Neutrophil (primary cell): ENCODE measurements around the gene PPP1R3C.

ENCODE experiments used
- H3K27ac ChIP-seq: fragments of 200-600 bp; sonication (generic); 2 replicates; pipeline ENCODE4 v1.5.1; 2016; ENCODE audit warnings: mild to moderate bottlenecking, moderate library complexity
- H3K27me3 ChIP-seq: fragments of 200-600 bp; sonication (generic); 2 replicates; pipeline ENCODE4 v1.6.0; 2016; ENCODE audit warnings: mild to moderate bottlenecking
- H3K36me3 ChIP-seq: fragments of 200-600 bp; sonication (generic); 2 replicates; pipeline ENCODE4 v1.5.1; 2017
- H3K4me1 ChIP-seq, 2 experiments: fragments of 200-600 bp in 1 of 2; sonication (generic) in 1 of 2; 1 replicate in 1 of 2; 2 replicates in 1 of 2; pipeline versions ENCODE4 v1.5.1 to v1.6.1; 2013 to 2016; ENCODE audit warnings: low read depth in 1 of 2, low read length in 1 of 2, mild to moderate bottlenecking in 1 of 2, moderate library complexity in 1 of 2; ENCODE audit not compliant: control insufficient read depth in 1 of 2, insufficient read depth in 1 of 2
- H3K4me3 ChIP-seq, 2 experiments: fragments of 200-600 bp in 1 of 2; sonication (generic) in 1 of 2; 1 replicate in 1 of 2; 2 replicates in 1 of 2; pipeline ENCODE4 v1.5.1; 2013 to 2016; ENCODE audit warnings: low read depth in 1 of 2, low read length in 1 of 2, mild to moderate bottlenecking in 1 of 2, moderate library complexity in 1 of 2
- H3K9me3 ChIP-seq: fragments of 200-600 bp; sonication (generic); 2 replicates; pipeline ENCODE4 v1.5.1; 2016
- TF ChIP-seq, protein P1 (sequence below): fragments of 200-600 bp; sonication (generic); IDR thresholded peaks from 2 replicates; pipeline ENCODE4 v1.5.1; 2016; ENCODE audit warnings: antibody characterized with exemption

PPP1R3C gene

GRCh38 chr10:91632671-91633550, at the start of gene PPP1R3C:
Gene PPP1R3C (minus strand): TSS chr10:91633071. CDS start chr10:91632969, 102 bp downstream.
- no peak within 1 kb of the TSS for H3K27ac ChIP-seq
- TF ChIP-seq, protein P1, sequence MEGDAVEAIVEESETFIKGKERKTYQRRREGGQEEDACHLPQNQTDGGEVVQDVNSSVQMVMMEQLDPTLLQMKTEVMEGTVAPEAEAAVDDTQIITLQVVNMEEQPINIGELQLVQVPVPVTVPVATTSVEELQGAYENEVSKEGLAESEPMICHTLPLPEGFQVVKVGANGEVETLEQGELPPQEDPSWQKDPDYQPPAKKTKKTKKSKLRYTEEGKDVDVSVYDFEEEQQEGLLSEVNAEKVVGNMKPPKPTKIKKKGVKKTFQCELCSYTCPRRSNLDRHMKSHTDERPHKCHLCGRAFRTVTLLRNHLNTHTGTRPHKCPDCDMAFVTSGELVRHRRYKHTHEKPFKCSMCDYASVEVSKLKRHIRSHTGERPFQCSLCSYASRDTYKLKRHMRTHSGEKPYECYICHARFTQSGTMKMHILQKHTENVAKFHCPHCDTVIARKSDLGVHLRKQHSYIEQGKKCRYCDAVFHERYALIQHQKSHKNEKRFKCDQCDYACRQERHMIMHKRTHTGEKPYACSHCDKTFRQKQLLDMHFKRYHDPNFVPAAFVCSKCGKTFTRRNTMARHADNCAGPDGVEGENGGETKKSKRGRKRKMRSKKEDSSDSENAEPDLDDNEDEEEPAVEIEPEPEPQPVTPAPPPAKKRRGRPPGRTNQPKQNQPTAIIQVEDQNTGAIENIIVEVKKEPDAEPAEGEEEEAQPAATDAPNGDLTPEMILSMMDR: no peak
- H3K9me3 ChIP-seq: no peaks in the 10 kb centered on the region
- H3K27me3 ChIP-seq: peaks cover 70% of the 10 kb centered on the region
- H3K4me1 ChIP-seq: peaks cover 0 to 6% of the 10 kb centered on the region in 2 experiments
- H3K4me3 ChIP-seq: peak within 1 kb of the TSS in 1 of 2 experiments; percentile 22
- no peaks in the 10 kb centered on the region for H3K36me3 ChIP-seq

DNA sequence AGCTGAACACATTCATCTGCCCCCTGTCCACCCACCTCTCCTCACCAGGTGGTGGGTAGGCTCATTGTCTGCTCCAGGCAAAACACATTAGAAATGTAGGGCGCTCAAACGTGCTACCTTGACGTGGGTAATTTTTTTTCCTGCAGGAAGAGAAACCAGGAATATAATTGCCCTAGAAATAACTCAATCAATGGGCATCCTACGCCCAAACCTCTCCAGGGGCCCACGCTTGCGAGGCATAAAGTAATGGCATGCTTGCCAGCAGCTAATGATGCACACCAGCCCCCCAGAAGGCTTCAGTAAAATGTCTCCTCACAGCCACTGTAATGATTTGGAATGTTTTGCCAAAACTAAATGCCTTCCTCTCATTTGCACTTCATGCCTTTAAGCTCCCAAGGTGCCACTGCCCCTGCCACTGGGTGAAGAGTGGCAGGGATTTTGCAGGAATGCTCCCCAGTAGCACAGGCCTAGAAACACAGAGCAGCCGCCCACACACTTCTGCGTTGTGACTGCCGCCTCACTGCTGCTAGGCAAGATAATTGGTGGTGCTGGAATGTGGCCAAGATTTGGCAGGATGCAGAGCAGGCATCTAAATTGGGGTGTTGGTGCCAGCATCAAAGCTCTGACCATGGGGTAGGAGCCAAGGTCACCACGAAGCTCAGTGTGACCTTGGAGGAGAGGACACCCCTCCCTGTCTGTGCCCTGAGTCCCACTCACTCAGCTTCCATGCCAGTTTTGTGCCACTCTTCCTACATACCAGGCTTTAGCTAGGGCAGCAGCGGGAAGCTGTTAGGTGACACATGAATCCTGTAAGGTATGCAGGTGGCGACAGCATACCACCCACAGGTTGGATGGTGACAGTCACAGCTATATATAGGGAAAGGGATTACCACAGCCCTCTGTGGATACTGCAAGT, 48.7 kb upstream of the PPP1R3C start:
- no peak overlapping the region for H3K4me3 ChIP-seq
- no peaks in the 10 kb centered on the region for H3K36me3 ChIP-seq
- no peaks in the 10 kb centered on the region for H3K9me3 ChIP-seq
- H3K4me1 ChIP-seq: no peaks in the 10 kb centered on the region
- TF ChIP-seq, protein P1: no peak
- peaks cover 17% of the 10 kb centered on the region for H3K27me3 ChIP-seq
- no peak overlapping the region for H3K27ac ChIP-seq

- Histone ChIP-seq H3K36me3 (no peaks in the 10 kb centered on the region), H3K27me3 (peaks cover 15% of the 10 kb centered on the region), H3K4me1 (no peaks in the 10 kb centered on the region), H3K4me3 (no peak overlapping the region), H3K27ac (no peak overlapping the region), H3K9me3 (no peaks in the 10 kb centered on the region)
- TF ChIP-seq, protein P1: no peak
These were observed 47.6 kb upstream of the PPP1R3C start for GRCh38 chr10:91680487-91680886.

DNA sequence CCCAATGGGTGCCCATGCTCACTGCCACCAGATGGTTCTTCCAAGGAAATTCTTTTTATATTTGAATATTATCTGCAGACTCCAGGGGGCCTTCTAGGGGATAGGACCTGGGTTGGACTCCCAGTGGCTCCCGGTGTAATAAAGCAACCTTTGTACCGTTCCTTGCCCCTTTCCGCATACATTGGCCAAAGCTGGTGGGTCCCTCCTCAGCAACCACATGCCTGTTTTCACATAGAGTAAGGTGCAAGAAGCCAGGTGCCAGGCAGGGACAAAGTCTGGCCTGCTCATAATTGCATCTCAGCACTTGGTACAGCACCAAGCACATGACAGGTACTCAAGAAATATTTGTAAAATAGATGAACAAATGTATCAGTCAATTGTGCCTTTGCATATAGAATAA, 46.4 kb upstream of the PPP1R3C start:
- TF ChIP-seq, protein P1: no peak
- H3K27me3 ChIP-seq: peaks cover 7% of the 10 kb centered on the region
- no peaks in the 10 kb centered on the region for H3K4me1 ChIP-seq
- H3K4me3 ChIP-seq: no peak overlapping the region
- no peaks in the 10 kb centered on the region for H3K36me3 ChIP-seq
- H3K27ac ChIP-seq: no peak overlapping the region
- H3K9me3 ChIP-seq: no peaks in the 10 kb centered on the region

DNA sequence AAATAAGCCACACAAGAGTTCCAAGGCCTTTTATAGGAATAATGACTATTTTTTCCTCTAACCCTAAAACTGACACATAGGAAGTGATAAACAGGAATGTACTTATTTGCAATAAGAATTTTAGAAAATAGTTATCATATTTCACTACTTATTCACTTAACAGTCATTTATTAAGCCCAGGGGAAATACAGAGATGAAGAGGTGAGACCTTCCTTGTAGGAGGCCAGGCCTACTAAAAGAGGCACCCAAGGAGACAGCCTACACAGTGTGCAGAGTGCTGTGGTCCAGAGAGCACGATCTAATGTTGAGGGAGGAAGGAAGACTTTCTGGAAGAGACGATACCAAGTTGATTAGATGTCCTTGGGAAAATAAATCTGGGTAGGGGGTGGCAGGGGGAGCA, 45.0 kb upstream of the PPP1R3C start:
- no peaks in the 10 kb centered on the region for H3K36me3 ChIP-seq
- TF ChIP-seq, protein P1: no peak
- no peaks in the 10 kb centered on the region for H3K27me3 ChIP-seq
- no peak overlapping the region for H3K4me3 ChIP-seq
- no peak overlapping the region for H3K27ac ChIP-seq
- no peaks in the 10 kb centered on the region for H3K4me1 ChIP-seq
- no peaks in the 10 kb centered on the region for H3K9me3 ChIP-seq
